ENCODE results near the gene REELD1.

DNA sequence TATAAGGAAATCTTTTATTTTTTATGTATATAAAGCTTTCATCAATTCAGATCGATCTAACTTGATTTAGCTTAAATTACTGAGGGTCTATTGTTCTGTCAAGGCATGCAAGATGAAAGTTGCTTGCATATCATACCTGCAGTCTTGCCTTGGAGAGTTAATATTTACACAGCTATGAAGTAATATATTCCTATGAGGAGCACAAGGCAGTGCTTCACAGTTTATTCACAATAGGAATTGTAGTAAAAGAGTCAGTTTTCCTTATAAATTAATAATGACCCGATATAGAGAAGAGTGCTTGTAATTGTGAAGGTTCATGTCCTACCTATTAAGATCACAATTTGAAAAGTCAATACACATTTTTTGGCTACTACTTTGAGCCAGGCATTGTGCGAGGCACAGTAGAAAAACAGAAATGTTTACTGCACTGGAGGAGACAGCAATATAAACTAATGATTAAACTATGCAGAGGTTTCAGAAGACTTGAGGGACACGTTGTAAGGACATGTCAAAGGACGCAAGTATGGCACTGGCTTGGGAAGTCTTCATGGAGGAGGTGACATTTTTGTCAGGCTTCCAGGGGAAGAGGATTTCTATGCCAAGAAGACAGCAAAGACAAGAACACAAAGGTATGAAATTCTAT, 38.8 kb downstream of the REELD1 start:
- no peak for TF ChIP-seq EZH2 (IDR thresholded peaks at IDR 0.05; ENCODE audit: borderline replicate concordance, low read length)
- TF ChIP-seq, protein P1, sequence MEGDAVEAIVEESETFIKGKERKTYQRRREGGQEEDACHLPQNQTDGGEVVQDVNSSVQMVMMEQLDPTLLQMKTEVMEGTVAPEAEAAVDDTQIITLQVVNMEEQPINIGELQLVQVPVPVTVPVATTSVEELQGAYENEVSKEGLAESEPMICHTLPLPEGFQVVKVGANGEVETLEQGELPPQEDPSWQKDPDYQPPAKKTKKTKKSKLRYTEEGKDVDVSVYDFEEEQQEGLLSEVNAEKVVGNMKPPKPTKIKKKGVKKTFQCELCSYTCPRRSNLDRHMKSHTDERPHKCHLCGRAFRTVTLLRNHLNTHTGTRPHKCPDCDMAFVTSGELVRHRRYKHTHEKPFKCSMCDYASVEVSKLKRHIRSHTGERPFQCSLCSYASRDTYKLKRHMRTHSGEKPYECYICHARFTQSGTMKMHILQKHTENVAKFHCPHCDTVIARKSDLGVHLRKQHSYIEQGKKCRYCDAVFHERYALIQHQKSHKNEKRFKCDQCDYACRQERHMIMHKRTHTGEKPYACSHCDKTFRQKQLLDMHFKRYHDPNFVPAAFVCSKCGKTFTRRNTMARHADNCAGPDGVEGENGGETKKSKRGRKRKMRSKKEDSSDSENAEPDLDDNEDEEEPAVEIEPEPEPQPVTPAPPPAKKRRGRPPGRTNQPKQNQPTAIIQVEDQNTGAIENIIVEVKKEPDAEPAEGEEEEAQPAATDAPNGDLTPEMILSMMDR (conservative IDR thresholded peaks at IDR 0.05 in 1 of 2, IDR thresholded peaks at IDR 0.05 in 1 of 2; ENCODE audit: extremely low read depth in 1 of 2, insufficient read depth in 1 of 2, low read depth in 1 of 2, low read length in 2 of 2), result no peak

Data from mammary epithelial cell (primary cell).